Measurements from ENCODE around the gene KRI1.

The KRI1 gene

DNA sequence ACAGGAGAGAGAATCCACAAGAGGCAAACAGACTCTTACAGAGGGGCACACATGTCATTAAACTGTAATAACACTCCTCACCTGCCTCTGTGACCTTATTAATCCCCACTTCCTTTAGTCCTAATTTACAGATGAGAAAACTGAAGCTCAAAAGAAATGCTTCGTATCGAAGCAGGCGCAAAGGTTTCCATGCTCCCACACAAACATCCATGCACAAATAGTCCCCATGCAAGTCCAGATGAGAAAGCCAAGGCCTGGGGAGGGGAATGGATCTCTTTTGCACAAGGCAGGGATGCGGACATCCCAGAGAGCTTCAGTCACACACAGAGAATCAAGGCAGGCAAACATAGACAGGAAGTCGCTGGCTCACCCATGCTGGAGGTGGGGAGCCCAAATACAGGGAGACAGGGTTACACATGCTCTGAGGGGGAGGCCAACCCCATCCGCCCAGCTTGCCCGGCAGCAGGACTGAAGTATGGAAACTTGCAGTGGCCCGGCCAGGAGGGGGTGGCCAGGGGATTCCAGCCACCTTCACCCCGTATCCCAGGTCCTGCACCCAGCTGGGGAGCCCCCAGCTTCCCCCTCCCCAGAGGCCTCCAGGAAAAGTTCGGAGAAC is 49.0 kb downstream of the KRI1 start:
- no peak for DNase-seq

DNA sequence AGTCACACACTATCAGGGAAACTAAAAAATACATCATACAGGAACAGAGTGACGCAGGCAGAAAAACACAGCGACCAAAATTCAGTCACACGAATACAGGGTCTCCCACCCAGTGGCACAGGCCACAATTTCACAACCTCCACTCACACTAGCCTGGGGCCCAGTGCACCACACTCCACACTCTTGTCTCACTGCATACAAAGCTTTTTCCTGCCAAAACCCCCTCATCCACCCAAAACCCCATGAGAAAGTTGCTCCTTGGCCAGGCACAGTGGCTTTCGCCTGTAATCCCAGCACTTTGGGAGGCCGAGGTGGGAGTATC is 49.8 kb downstream of the KRI1 start:
- no peak for DNase-seq

DNA sequence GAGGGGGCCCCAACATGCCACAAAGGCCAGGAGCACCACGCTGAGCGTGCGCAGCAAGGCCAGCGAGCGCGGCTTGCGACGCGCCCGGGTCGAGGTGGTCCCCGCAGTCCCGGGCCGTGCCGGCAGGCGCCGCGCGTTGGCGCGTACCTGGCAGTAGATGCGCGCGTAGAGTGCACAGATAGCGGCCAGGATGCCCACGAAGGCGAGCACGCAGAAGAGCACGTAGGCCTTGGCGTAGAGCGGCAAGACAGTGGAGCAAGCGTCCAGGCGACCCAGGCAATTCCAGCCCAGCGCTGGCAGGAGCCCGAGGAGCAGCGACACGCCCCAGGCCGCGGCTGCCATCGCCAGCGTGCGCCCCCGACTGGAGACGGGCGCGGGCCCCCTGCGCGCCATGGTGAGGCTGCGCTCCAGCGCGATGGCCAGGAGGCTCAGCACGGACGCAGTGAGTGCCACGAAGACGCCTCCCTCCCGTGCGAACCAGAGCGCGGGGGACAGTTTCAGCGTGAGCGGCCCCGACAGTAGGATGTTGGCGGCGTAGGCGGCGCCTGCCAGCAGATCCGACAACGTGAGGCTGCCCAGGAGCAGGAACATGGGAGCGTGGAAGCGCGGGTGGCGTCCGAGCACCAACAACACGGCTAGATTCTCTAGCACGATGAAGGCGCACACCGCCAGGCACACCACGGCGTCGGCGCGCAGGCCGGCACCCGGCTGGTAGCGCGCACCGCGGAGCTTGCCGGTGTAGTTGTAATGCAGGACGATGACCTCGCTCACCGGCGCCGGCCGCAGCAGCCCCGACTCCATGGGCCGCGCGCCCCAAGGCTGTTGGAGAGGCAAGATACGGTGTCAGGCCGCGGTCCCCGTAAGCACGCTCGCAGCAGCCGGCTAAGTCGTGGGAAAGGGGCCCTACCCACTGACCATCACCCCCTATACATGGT is 51.3 kb downstream of the KRI1 start:
- DNase-seq, result no peak

- no peak for DNase-seq
These were observed 52.6 kb downstream of the KRI1 start for GRCh38 chr19:10513223-10513622.

GRCh38 chr19:10510301-10510802 is 55.5 kb downstream of the KRI1 start:
- no peak for DNase-seq

GRCh38 chr19:10508707-10509106 is 57.1 kb downstream of the KRI1 start:
- no peak for DNase-seq

DNA sequence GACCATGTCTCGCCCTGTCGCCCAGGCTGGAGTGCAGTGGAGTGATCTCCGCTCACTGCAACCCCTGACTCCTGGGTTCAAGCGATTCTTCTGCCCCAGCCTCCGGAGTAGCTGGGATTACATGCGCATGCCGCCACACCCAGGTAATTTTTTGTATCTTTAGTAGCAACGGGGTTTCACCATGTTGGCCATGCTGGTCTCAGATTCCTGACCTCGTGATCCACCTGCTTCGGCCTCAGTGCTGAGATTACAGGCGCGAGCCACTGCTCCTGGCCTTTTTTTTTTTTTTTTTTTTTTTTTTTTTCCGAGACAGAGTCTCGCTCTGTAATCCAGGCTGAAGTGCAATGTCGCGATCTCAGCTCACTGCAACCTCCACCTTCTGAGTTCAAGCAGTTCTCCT is 57.8 kb downstream of the KRI1 start:
- no peak for DNase-seq

GRCh38 chr19:10505583-10506229 is 60.1 kb downstream of the KRI1 start:
- no peak for DNase-seq

Measured in NCI-H526 treated with DMSO at 0.1 percent for 48 hours (cell line).